UCSD-AML1 (cell line): Measurements from ENCODE around the gene PHLDB3.
"Not testable (repeated sequence)": the region's sequence is repeated elsewhere in the genome, so short reads cannot be mapped to it uniquely, and the experiment has no call there.

Experiments
- DNase-seq: peaks from one replicate; lab custom pipeline; 2025; ENCODE audit not compliant: unreplicated experiment; lab: John Stamatoyannopoulos, UW

PHLDB3 gene

DNA sequence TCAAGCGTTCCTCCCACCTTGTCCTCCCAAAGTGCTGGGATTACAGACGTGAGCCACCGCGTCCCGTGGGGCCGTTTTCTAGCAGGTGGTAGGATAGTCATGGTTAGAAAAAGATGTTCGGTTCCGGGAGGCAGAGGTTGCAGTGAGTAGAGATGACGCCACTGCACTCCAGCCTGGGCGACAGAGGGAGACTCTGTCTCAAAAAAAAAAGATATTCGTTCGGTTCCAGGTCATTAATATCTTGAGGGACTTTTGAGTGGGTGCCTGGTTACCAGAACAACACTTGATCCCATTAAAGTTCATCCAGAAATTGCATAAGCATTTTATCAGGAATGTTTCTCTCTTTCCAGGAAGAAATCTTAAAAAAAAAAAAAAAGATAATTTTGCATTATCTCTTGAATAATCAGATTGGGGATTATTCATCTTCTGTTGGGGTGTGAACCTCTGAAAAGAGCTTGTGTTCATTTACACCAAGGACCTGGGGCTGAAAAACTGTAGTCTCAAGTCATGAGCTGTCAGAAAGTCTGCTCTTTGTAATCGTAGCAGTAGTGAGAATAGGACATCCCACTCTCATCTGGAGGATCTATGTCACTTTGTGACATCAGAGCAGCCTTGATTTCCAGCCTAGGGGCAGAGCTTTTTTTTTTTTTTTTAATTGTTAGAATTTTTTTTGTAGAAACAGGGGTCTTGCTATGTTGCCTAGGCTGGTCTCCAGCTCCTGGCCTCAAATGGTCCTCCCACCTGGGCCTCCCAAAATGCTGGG lies 23.5 kb upstream of the PHLDB3 start:
- no peak for DNase-seq

- peak; percentile 88 for DNase-seq
Measured at GRCh38 chr19:43526884-43527859, 22.6 kb upstream of the PHLDB3 start, which contains the start of gene ETHE1. Gene ETHE1, minus strand, starts transcription at chr19:43527201. Its CDS starts 24 bp downstream, at chr19:43527177.

DNA sequence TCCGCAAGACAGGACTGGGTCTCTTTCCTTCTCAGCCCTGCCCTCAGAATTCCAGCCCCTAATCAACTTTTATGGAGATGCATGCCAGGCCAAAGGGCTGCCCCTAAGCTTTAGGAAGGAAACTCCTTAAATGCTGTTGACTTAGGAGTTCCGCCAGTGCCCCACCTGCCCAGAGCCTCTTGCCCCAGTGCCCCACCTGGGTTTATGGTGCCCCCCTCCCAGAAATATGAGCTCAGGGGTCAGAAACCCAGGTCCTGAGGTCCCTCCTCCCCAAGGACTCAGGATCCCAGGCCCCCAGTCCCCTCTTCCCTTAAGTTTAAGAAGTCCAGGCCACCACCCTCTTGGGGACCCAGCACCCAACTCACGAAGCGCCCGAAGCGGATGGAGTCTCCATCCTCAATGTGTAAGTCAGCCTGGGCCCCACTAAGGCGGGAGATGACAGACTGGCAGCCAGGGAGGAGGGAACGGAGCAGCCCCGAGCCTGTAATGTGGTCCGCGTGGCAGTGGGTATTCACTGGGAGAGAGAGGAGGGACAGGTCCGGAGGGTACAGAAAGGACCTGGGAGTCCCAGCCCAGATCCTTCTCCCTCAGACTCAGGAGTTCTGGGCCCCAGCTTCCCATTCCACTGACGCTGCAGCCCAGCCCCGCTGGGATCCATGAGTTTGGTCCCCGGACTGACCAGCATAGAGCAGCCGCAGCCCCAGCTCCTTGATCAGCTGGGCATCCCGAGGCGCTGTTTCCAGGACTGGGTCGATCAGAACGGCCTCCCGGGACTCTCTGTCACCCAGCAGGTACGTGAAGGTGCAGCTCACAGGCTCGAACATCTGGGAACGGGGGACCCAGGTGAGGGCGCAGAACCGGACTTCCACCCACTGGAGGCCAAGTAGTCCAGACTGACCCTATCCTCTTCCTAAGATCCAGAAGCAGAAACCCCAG lies 21.6 kb upstream of the PHLDB3 start:
- DNase-seq, result peak; percentile 44

DNA sequence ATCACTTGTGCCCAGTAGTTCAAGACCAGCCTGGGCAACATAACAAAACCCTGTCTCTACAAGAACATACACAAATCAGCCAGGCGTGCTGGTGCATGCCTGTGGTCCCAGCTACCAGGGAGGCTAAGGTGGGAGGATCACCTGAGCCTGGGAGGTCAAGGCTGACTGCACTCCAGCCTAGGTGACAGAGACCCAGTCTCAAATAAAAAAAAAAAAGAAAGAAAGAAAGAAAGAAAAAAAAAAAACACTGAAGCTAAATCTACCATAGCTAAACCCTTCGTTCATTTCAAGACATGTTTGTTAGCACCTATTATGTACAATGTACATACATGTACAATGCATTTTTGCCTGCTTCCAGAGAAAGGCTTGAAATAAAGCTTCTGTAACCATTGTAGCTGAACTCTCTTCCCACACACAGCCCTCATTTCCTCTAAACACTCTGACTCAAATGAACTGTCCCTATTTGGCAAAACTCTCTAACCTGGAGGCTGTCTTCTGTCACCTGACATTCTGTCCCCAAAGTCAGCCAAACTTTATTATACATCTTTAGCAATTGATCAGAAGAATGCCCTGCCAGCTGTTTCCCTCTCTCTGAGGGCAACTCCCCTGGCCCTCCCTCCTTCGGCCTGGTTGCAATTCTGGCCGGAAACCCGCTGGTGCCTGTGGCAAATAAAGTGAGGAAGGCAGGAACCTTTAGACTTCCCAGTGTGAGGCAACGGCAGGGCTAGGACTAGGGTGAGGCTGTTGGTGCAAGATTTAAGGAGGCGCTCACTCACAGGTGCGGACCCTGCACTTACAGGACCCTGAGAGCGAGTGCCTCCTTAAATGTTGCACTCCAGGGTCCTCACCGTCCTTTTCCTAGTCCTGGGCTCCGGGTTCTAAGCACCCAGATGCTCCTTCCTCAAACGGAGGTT lies 20.6 kb upstream of the PHLDB3 start:
- DNase-seq, result peak; percentile 85

DNA sequence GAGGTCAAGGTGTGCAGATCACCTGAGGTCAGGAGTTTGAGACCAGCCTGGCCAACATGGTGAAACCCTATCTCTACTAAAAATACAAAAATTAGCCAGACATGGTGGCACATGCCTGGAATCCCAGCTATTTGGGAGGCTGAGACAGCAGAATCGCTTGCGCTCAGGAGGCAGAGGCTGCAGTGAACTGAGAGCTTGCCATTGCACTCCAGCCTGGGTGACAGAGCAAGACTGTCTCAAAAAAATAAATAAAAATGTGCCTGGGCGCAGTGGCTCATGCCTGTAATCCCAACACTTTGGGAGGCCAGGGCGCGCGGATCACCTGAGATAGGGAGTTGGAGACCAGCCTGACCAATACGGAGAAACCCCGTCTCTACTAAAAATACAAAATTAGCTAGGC lies 19.1 kb upstream of the PHLDB3 start:
- not testable (repeated sequence) for DNase-seq

DNA sequence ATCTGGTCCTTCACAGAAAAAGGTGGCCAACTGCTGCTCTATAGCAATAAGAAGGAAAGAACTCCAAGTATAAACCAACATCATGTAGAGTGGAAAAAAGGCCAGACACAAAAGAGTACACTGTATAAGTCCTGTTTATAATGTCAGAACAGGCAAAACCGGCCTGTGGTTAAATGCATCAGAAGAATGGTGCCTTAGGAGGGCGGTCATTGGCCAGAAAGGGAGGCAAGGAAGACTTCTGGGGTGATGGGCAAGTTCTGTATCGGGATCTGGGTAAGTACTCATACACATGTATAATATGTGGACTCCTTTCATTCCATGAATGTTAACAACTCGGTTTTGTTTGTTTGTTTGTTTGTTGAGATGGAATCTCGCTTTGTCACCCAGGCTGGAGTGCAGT lies 18.4 kb upstream of the PHLDB3 start:
- DNase-seq, result no peak

GRCh38 chr19:43519436-43520088 lies 15.0 kb upstream of the PHLDB3 start:
- DNase-seq, result peak; percentile 71

DNA sequence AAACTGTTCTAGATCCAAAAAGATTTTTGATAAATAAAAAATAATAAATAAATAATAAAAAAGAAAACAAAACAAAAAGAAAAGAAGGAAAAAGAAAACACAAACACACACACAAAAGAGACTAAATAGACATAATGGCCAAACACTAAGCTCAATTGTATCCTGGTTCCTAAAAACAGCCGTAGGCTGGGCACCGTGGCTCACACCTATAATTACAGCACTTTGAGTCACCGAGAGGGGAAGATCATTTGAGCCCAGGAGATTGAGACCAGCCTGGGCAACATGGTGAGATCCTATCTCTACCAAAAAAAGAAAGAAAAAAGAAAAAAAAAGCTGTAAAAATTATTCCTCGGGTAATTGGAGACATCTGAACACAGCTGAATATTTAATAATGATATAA lies 13.5 kb upstream of the PHLDB3 start:
- DNase-seq, result no peak

DNA sequence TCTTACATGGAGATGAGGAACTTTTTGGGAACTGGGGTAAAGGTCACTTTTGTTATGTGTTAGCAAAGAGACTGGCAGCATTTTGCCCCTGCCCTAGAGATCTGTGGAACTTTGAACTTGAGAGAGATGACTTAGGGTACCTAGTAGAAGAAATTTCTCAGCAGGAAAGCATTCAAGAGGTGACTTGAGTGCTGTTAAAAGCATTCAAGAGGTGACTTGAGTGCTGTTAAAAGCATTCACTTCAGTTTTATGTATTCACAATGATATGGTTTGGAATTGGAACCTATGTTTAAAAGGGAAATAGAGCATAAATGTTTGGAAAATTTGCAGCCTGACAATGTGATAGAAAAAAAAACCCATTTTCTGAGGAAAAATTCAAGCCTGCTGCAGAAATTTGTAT lies 7.9 kb upstream of the PHLDB3 start:
- not testable (repeated sequence) for DNase-seq

DNA sequence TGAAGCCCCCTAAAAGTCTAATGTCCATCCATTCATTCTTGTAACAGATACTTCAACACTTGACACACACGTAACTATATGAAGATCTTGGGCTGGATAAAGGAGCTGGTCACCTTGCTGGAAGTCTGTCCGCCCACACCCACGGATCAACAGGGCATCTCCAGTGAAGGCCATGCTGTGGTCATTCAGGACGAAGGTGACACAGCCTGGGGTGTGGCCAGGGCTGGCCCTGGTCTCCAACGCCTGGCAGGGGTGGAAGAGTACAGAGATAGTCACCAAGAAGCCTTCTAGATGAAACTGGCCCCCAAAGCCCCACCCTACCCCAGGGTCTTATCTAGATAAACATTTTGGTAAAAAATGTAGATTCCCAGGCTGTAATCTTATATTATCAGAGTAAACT lies 6.8 kb upstream of the PHLDB3 start:
- DNase-seq, result no peak

DNA sequence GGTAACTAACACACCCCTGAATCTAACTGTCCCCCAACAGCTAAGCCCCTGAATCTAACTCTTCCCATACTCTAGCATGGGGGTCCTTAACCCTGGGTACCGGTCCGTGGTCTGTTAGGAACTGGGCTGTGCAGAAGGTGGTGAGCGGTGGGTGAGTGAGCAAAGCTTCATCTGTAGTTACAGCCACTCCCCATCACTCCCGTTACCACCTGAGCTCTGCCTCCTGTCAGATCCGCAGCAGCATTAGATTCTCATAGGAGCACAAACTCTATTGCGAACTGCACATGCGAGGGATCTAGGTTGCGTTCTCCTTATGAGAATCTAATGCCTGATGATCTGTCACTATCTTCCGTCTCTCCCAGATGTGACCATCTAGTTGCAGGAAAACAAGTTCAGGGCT lies 6.2 kb upstream of the PHLDB3 start:
- no peak for DNase-seq

GRCh38 chr19:43507880-43508279 lies 3.3 kb upstream of the PHLDB3 start:
- DNase-seq, result no peak

GRCh38 chr19:43506629-43507028 lies 2.1 kb upstream of the PHLDB3 start:
- no peak for DNase-seq

DNA sequence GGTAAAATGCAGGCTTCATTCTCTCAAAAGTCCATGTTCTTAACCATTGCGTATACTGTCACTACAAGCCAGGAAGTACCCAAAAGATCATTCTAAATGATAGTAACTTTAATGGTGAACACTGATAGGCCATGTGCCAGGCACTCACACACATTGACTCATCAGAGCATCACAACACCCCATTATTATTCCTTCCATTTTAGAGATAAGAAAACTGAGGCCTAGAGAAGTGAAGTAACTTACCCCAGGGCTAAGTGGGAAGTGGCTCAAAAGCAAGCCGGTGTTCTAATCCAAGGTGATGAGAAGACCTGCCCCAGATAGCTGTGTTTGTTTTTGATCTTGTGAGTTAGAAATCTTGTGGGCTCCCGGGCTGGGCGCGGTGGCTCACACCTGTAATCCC lies 1.4 kb upstream of the PHLDB3 start:
- DNase-seq, result no peak

DNA sequence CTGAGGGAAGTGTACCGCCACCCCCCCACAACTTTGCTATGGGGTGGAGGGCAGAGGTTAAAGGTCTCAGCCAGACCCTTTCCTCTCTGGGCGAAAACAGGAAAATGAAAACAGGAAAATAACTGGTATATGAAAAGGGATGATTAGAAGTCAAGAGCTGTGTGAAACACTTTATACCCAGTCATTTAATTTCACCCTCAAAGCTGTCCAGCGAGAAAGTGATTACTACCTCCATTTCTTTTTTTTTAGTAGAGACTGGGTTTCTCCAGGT lies 575 bp upstream of the PHLDB3 start:
- no peak for DNase-seq

GRCh38 chr19:43503501-43504425 lies 783 bp downstream of the PHLDB3 start:
- DNase-seq, result peak; percentile 98

GRCh38 chr19:43502419-43502976 lies 2.0 kb downstream of the PHLDB3 start:
- no peak for DNase-seq
